Panc1 (cell line): ENCODE results near the gene RFTN1. TPM values are rescaled to one million over a fixed set of nuclear protein-coding genes. Genes with fewer than 3 reads are reported as not detected.

Experiments used
- ATAC-seq: fragments of 200-7000 bp; cut with Tn5 transposase; 2 replicates; pipeline ENCODE4 v1.9.1; 2020; ENCODE audit warnings: mild to moderate bottlenecking, moderate library complexity
- BruUV-seq: library from RNA; stranded (reverse); fragments of 400-500 nt; replicated peaks from 2 replicates; lab custom pipeline; 2021; lab: Mats Ljungman, UMichigan
- CTCF ChIA-PET: fragments of 300-600 bp; sonication (Branson Sonifier 250); formaldehyde crosslinking; loops from one replicate; lab custom pipeline; 2022; ENCODE audit warnings: antibody characterized with exemption; lab: Charles Lee
- POLR2A ChIA-PET: fragments of 300-600 bp; sonication (Branson Sonifier 250); formaldehyde crosslinking; loops from one replicate; lab custom pipeline; 2022; ENCODE audit warnings: antibody characterized with exemption; lab: Charles Lee
- DNase-seq: peaks from one replicate; pipeline ENCODE4 v3.0.0-alpha.2; 2010; ENCODE audit warnings: low read depth, low spot score
- H3K27ac ChIP-seq: 2 replicates; pipeline ENCODE4 v1.5.1; 2011; ENCODE audit warnings: mild to moderate bottlenecking, low read length, inconsistent platforms
- H3K27me3 ChIP-seq: fragments of 200-500 bp; sonication (Bioruptor generic); 2 replicates; pipeline ENCODE4 v1.6.0; 2014; ENCODE audit warnings: low read length, inconsistent platforms; ENCODE audit not compliant: control insufficient read depth, insufficient read depth
- H3K36me3 ChIP-seq: fragments of 200-500 bp; sonication (Bioruptor generic); 2 replicates; pipeline ENCODE4 v1.5.1; 2014; ENCODE audit warnings: inconsistent platforms, mild to moderate bottlenecking, low read length, moderate library complexity; ENCODE audit not compliant: control insufficient read depth, insufficient read depth
- H3K4me1 ChIP-seq: 2 replicates; pipeline ENCODE4 v1.5.1; 2011; ENCODE audit warnings: inconsistent platforms, mild to moderate bottlenecking, low read length, moderate library complexity; ENCODE audit not compliant: control insufficient read depth, insufficient read depth
- H3K4me3 ChIP-seq, 2 experiments: 2 replicates each; pipeline ENCODE4 v1.5.1; 2011 to 2012; ENCODE audit warnings: low read depth in 2 of 2, low read length in 2 of 2, mild to moderate bottlenecking in 2 of 2, inconsistent platforms in 1 of 2, moderate library complexity in 1 of 2
- H3K9me3 ChIP-seq: fragments of 200-500 bp; sonication (Bioruptor generic); 2 replicates; pipeline ENCODE4 v1.5.1; 2014; ENCODE audit warnings: low read depth, mild to moderate bottlenecking, inconsistent platforms, low read length, moderate library complexity; ENCODE audit not compliant: control insufficient read depth, insufficient read depth
- POLR2AphosphoS5 ChIP-seq: IDR thresholded peaks from 2 replicates; pipeline ENCODE4 v1.6.1; 2012; ENCODE audit warnings: mild to moderate bottlenecking, low read depth, low read length, moderate library complexity
- SIN3A ChIP-seq: IDR thresholded peaks from 2 replicates; pipeline ENCODE4 v1.6.1; 2012; ENCODE audit warnings: low read depth, mild to moderate bottlenecking, low read length, moderate library complexity, borderline replicate concordance; ENCODE audit not compliant: insufficient read depth
- TCF7L2 ChIP-seq: IDR thresholded peaks from 2 replicates; pipeline ENCODE4 v1.6.1; 2011; ENCODE audit warnings: mild to moderate bottlenecking, low read depth, low read length, inconsistent platforms
- in situ Hi-C: cut with HindIII; loops from 2 replicates; pipeline ENCODE4 v1.10.0; 2016; ENCODE audit warnings: low sequenced_read_pairs, low pct_unique_long_range_greater_than_20kb
- intact Hi-C: fragments of 100-400 bp; cut with micrococcal nuclease; formaldehyde crosslinking; loops from one replicate; pipeline ENCODE4 v1.10.0; 2022; ENCODE audit not compliant: unreplicated experiment
- total RNA-seq: library from RNA; stranded (reverse); gene quantifications from one replicate; pipeline ENCODE4 v1.2.1, GENCODE V29; 2021; ENCODE audit not compliant: unreplicated experiment
- TF ChIP-seq, protein P1 (sequence below), 2 experiments: IDR thresholded peaks; 2 replicates each; pipeline ENCODE4 v1.6.1; 2011 to 2012; ENCODE audit warnings: low read depth in 2 of 2, control low read depth in 1 of 2, low read length in 1 of 2, mild to moderate bottlenecking in 1 of 2, moderate library complexity in 1 of 2; ENCODE audit not compliant: insufficient read depth in 1 of 2
- TF ChIP-seq, protein P2 (sequence below): fragments of 450-650 bp; IDR thresholded peaks from 2 replicates; pipeline ENCODE4 v1.5.1; 2017; ENCODE audit warnings: mild to moderate bottlenecking

The RFTN1 gene
- total RNA-seq, 1 experiment from 2014 or later: 0.90 TPM

DNA sequence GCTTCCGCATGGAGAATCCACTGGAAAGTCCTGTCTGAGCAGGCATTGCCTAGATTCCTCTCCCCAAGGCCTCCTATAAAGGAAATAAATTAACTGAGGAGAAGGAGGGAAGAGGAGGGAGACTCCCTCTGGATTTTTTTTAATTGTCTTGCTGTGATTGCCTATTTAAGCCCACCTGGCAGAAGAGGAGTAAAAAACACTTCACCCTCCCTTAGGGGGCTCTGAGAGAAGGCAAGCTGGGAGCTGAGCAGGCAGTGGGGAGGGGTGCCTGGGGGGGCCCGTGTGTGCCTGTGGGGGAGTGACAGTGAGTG lies 138.6 kb downstream of the RFTN1 start:
- BruUV-seq: no TSS peak
- H3K9me3 ChIP-seq: no peaks in the 10 kb centered on the region
- no peaks in the 10 kb centered on the region for H3K4me1 ChIP-seq
- CTCF ChIA-PET: interaction anchor here (0.6 kb wide), 1 partner anchor 107 kb away, joined by 8 read pairs; no protein-coding TSS in a partner anchor
- no peak for DNase-seq
- intact Hi-C loops: no loop called here
- in situ Hi-C loops: no loop called here
- H3K36me3 ChIP-seq: no peaks in the 10 kb centered on the region
- H3K27ac ChIP-seq: no peak overlapping the region
- H3K4me3 ChIP-seq: no peak overlapping the region
- TF ChIP-seq, protein P1, sequence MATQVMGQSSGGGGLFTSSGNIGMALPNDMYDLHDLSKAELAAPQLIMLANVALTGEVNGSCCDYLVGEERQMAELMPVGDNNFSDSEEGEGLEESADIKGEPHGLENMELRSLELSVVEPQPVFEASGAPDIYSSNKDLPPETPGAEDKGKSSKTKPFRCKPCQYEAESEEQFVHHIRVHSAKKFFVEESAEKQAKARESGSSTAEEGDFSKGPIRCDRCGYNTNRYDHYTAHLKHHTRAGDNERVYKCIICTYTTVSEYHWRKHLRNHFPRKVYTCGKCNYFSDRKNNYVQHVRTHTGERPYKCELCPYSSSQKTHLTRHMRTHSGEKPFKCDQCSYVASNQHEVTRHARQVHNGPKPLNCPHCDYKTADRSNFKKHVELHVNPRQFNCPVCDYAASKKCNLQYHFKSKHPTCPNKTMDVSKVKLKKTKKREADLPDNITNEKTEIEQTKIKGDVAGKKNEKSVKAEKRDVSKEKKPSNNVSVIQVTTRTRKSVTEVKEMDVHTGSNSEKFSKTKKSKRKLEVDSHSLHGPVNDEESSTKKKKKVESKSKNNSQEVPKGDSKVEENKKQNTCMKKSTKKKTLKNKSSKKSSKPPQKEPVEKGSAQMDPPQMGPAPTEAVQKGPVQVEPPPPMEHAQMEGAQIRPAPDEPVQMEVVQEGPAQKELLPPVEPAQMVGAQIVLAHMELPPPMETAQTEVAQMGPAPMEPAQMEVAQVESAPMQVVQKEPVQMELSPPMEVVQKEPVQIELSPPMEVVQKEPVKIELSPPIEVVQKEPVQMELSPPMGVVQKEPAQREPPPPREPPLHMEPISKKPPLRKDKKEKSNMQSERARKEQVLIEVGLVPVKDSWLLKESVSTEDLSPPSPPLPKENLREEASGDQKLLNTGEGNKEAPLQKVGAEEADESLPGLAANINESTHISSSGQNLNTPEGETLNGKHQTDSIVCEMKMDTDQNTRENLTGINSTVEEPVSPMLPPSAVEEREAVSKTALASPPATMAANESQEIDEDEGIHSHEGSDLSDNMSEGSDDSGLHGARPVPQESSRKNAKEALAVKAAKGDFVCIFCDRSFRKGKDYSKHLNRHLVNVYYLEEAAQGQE (IDR thresholded peaks at IDR 0.05; ENCODE audit: insufficient read depth in 1 of 2, low read depth in 2 of 2, low read length in 1 of 2): no peak
- TF ChIP-seq TCF7L2: no peak
- TF ChIP-seq, protein P2, sequence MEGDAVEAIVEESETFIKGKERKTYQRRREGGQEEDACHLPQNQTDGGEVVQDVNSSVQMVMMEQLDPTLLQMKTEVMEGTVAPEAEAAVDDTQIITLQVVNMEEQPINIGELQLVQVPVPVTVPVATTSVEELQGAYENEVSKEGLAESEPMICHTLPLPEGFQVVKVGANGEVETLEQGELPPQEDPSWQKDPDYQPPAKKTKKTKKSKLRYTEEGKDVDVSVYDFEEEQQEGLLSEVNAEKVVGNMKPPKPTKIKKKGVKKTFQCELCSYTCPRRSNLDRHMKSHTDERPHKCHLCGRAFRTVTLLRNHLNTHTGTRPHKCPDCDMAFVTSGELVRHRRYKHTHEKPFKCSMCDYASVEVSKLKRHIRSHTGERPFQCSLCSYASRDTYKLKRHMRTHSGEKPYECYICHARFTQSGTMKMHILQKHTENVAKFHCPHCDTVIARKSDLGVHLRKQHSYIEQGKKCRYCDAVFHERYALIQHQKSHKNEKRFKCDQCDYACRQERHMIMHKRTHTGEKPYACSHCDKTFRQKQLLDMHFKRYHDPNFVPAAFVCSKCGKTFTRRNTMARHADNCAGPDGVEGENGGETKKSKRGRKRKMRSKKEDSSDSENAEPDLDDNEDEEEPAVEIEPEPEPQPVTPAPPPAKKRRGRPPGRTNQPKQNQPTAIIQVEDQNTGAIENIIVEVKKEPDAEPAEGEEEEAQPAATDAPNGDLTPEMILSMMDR: no peak
- TF ChIP-seq POLR2AphosphoS5: no peak
- TF ChIP-seq SIN3A: no peak
- ATAC-seq: no peak
- no peaks in the 10 kb centered on the region for H3K27me3 ChIP-seq
- POLR2A ChIA-PET: no interaction called here

DNA sequence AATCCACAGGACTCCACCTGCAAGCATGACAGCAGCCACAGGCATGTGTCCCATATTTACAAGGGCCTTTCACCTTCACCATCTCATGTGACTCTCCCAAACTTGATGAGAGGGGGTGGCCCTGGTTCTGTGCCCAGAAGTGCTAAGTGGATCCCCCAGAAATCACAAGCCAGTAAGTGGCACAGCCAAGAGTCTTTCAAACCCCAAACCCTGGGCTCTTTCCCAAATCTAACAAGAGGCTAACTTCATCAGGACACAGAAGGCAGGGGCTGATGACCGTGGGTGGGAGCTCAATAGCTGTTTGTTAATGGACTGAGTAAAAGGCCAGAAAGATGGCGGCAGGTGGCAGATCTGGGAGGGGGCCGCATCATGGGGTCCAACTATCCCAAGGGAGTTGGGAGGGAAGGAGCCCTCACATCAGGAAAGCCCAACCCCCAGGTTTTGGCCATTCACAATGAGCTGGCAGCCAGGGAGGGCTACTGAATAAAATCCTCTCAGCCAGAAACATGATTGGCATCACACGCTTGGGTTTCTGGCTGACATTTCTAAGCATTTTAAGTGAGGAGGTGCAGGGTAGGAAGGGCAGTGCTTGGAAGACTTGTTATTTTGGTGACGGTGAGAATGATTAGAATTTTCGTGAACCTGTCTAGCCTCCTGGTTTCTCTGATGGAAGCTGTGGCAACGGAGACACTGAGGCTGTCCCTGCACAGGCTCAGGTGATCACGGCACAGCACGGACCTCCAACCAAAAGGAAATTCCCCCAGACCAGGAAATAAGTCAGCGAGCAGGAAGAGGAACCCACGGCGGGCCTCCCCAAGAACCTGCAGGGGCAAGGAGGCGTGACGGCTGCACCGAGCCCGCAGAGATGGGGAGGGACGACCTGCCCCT lies 139.2 kb downstream of the RFTN1 start:
- no peak overlapping the region for H3K27ac ChIP-seq
- no peak for DNase-seq
- intact Hi-C loops: no loop called here
- ATAC-seq: no peak
- TF ChIP-seq, protein P2: no peak
- TF ChIP-seq SIN3A (no peak), POLR2AphosphoS5 (no peak), TCF7L2 (no peak)
- H3K36me3 ChIP-seq: no peaks in the 10 kb centered on the region
- POLR2A ChIA-PET: no interaction called here
- in situ Hi-C loops: no loop called here
- CTCF ChIA-PET: interaction anchor here (0.6 kb wide), 1 partner anchor 106 kb away, joined by 8 read pairs; no protein-coding TSS in a partner anchor
- no peak overlapping the region for H3K4me3 ChIP-seq
- H3K4me1 ChIP-seq: no peaks in the 10 kb centered on the region
- H3K9me3 ChIP-seq: no peaks in the 10 kb centered on the region
- no TSS peak for BruUV-seq
- no peaks in the 10 kb centered on the region for H3K27me3 ChIP-seq
